Spinal cord (tissue), 10 donors: ENCODE results near the gene ITCH. TPM values are rescaled to one million over a fixed set of nuclear protein-coding genes. Genes with fewer than 3 reads are reported as not detected.
"Not testable (repeated sequence)": the region's sequence is repeated elsewhere in the genome, so short reads cannot be mapped to it uniquely, and the experiment has no call there.

ENCODE experiments used
- DNase-seq, 6 donors: peaks; one replicate each; pipeline versions ENCODE4 v3.0.0 to v3.0.0-alpha.2; 2013 to 2015; ENCODE audit warnings: low spot score in 6 of 6, low read depth in 4 of 6
- H3K27ac ChIP-seq: one replicate; pipeline ENCODE4 v1.5.1; 2013; ENCODE audit warnings: low read depth, low read length, control low read depth
- H3K27me3 ChIP-seq: one replicate; pipeline ENCODE4 v1.6.1; 2013; ENCODE audit warnings: low read length; ENCODE audit not compliant: control insufficient read depth, insufficient read depth
- H3K36me3 ChIP-seq: one replicate; pipeline ENCODE4 v1.6.1; 2013; ENCODE audit warnings: low read length; ENCODE audit not compliant: control insufficient read depth, insufficient read depth
- H3K4me1 ChIP-seq: one replicate; pipeline ENCODE4 v1.6.1; 2013; ENCODE audit warnings: low read length; ENCODE audit not compliant: control insufficient read depth, insufficient read depth
- H3K4me3 ChIP-seq: one replicate; pipeline ENCODE4 v1.5.1; 2013; ENCODE audit warnings: low read depth, low read length, control low read depth
- H3K9me3 ChIP-seq: one replicate; pipeline ENCODE4 v1.6.1; 2013; ENCODE audit warnings: low read length; ENCODE audit not compliant: control insufficient read depth, insufficient read depth
- WGBS: methylation state at CpG from one replicate; pipeline ENCODE4 v1.1.5; 2013; ENCODE audit warnings: missing lambda C conversion rate; ENCODE audit not compliant: insufficient coverage; 5-methylcytosine and 5-hydroxymethylcytosine counted together
- polyA plus RNA-seq, 2 donors: library from polyadenylated mRNA; unstranded; fragments of 120-200 nt; gene quantifications; one replicate each; pipeline ENCODE4 v1.2.1, GENCODE V29; 2013; ENCODE audit not compliant: insufficient read length in 2 of 2
- total RNA-seq, 2 donors: library from RNA; depleted of rRNA in 1 of 2; stranded (reverse); fragments of 120-200 nt in 1 of 2; fragments of >200 nt in 1 of 2; gene quantifications; one replicate each; pipeline versions ENCODE4 v1.2.3 to v1.2.4, GENCODE V29; 2013 to 2014
- donor health status: healthy.

ITCH gene
- total and polyA plus RNA-seq, 4 donors: 25.3 to 88.5 (median 46.7) TPM

DNA sequence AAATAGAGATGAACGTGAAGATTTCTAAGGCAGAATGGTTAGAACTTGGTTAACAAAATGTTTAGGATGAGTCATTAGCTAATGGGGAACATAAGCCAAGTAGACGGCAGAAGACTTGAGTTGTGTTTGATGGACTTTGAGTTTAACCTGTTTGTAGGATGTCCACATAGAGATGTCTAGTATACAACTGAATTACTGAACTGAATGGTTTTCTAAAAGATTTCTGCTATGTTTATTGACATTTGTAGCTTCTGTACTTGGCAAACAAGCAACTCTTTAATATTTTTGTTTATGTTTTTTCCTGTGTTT lies 98.7 kb downstream of the ITCH start:
- peaks cover 19% of the 10 kb centered on the region for H3K36me3 ChIP-seq
- no peaks in the 10 kb centered on the region for H3K9me3 ChIP-seq
- H3K27ac ChIP-seq: no peak overlapping the region
- no peak for DNase-seq
- 100% methylated on average over 1 of the region's 2 CpGs for WGBS
- no peak overlapping the region for H3K4me3 ChIP-seq
- no peaks in the 10 kb centered on the region for H3K4me1 ChIP-seq
- no peaks in the 10 kb centered on the region for H3K27me3 ChIP-seq

GRCh38 chr20:34468951-34469350 lies 105.9 kb downstream of the ITCH start:
- DNase-seq: no peak
- no peaks in the 10 kb centered on the region for H3K9me3 ChIP-seq
- no peaks in the 10 kb centered on the region for H3K4me1 ChIP-seq
- H3K27me3 ChIP-seq: no peaks in the 10 kb centered on the region
- WGBS: 71% methylated on average over 1 of the region's 1 CpG
- H3K4me3 ChIP-seq: no peak overlapping the region
- H3K36me3 ChIP-seq: peaks cover 5% of the 10 kb centered on the region
- no peak overlapping the region for H3K27ac ChIP-seq

GRCh38 chr20:34472246-34472925 lies 109.3 kb downstream of the ITCH start:
- Histone ChIP-seq H3K36me3 (peaks cover 7% of the 10 kb centered on the region), H3K4me3 (no peak overlapping the region)
- no peak for DNase-seq

DNA sequence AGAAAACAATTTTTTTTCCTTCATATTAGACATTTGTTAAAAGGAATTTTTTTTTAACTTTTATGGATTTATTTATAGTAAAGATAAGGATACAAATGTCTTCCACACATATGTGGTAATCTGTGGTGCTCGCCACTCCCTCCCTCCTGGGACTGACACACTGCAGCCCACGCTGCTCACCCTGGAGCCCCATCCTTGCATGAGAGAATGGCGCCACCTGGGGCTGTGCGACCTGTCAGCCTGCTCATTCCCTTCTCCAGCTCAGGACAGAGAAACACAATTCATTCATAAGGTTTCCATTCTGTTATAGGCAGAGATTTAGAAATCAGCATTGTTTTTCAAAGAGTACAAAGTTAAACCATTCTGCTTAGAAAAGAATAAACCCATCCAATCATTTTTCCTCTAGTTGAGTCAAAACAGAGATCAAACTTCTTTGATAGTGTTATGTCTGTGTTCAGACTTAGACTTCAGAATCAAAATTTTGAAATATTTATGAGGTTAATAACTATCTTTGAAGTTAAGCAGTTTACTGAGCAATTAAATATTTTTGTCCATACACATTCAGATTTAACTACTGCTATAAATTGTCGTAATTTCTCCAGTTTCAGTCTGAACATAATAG lies 110.3 kb downstream of the ITCH start:
- Histone ChIP-seq H3K9me3 (no peaks in the 10 kb centered on the region), H3K4me1 (no peaks in the 10 kb centered on the region), H3K27me3 (no peaks in the 10 kb centered on the region), H3K27ac (no peak overlapping the region), H3K36me3 (peaks cover 6% of the 10 kb centered on the region), H3K4me3 (no peak overlapping the region)
- no CpG with 5 or more reads among the region's 5 CpGs for WGBS
- peak in 1 of 6 donors; percentile 18 for DNase-seq

More at GRCh38 chr20:34472246-34472925, 109.3 kb downstream of the ITCH start:
- H3K27me3 ChIP-seq: no peaks in the 10 kb centered on the region
- H3K4me1 ChIP-seq: no peaks in the 10 kb centered on the region
- no peak overlapping the region for H3K27ac ChIP-seq
- H3K9me3 ChIP-seq: no peaks in the 10 kb centered on the region
- 94% methylated on average over 3 of the region's 6 CpGs for WGBS

- peak in 5 of 6 donors; percentile 5 to 54 (median 19) for DNase-seq
- H3K27ac ChIP-seq: no peak overlapping the region
- no peaks in the 10 kb centered on the region for H3K9me3 ChIP-seq
- H3K4me3 ChIP-seq: no peak overlapping the region
- WGBS: 8% methylated on average over 25 of the region's 38 CpGs
- peaks cover 12% of the 10 kb centered on the region for H3K36me3 ChIP-seq
- no peaks in the 10 kb centered on the region for H3K4me1 ChIP-seq
- no peaks in the 10 kb centered on the region for H3K27me3 ChIP-seq
Measured at GRCh38 chr20:34475979-34476736, 113.1 kb downstream of the ITCH start.

DNA sequence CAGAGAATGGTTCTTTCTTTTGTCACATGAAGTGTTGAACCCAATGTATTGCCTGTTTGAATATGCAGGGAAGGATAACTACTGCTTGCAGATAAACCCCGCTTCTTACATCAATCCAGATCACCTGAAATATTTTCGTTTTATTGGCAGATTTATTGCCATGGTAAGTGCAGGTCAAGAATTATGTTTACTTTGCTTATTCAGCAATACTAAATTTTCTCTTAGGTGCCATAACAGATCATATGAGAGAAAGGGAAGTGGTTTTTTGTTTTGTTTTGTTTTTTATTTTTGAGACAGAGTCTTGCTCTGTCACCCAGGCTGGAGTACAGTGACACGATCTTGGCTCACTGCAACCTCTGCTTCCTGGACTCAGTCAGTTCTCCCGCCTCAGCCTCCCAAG lies 116.6 kb downstream of the ITCH start:
- no peak overlapping the region for H3K27ac ChIP-seq
- no peaks in the 10 kb centered on the region for H3K4me1 ChIP-seq
- no peaks in the 10 kb centered on the region for H3K9me3 ChIP-seq
- H3K36me3 ChIP-seq: peaks cover 29% of the 10 kb centered on the region
- H3K27me3 ChIP-seq: no peaks in the 10 kb centered on the region
- 90% methylated on average over 2 of the region's 4 CpGs for WGBS
- no peak for DNase-seq
- H3K4me3 ChIP-seq: no peak overlapping the region

- not testable (repeated sequence) for DNase-seq, H3K9me3 ChIP-seq, H3K27ac ChIP-seq, H3K4me1 ChIP-seq, H3K27me3 ChIP-seq, H3K4me3 ChIP-seq
- WGBS: no CpG with 5 or more reads among the region's 1 CpG
- H3K36me3 ChIP-seq: peaks cover 30% of the 10 kb centered on the region
Measured at GRCh38 chr20:34482154-34482553, 119.1 kb downstream of the ITCH start.

GRCh38 chr20:34483585-34484220 lies 120.6 kb downstream of the ITCH start:
- not testable (repeated sequence) for DNase-seq, H3K27ac ChIP-seq, H3K27me3 ChIP-seq, H3K4me1 ChIP-seq, H3K9me3 ChIP-seq, H3K4me3 ChIP-seq
- peaks cover 35% of the 10 kb centered on the region for H3K36me3 ChIP-seq
- no CpG with 5 or more reads among the region's 3 CpGs for WGBS

DNA sequence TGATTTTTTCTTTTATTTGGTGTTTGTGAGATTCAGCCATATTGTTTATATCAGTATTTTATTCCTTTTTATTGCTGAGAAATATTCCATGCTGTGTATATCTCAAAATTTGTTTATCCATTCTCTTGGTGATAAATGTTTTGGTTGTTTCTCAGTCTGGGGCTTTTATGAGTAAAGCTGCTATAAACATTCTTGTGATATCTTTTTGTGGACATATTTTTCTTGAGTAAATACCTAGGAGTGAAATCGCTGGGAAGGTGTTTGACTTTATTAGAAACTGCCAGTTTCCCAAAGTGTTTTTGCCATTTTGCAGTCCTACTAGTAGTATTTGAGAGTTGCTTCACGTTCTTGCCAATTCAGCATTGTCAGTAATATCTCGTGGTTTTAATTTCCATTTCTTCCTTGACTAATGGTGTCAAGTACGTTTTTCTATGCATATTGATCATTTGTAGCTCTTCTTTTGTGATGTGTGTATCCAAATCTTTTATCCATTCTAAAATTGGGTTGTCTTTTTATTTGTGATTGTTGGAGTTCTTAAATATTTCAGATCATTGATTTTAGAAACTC lies 122.1 kb downstream of the ITCH start:
- no peak for DNase-seq
- no peak overlapping the region for H3K27ac ChIP-seq
- H3K4me1 ChIP-seq: no peaks in the 10 kb centered on the region
- H3K9me3 ChIP-seq: no peaks in the 10 kb centered on the region
- no peak overlapping the region for H3K4me3 ChIP-seq
- peaks cover 30% of the 10 kb centered on the region for H3K36me3 ChIP-seq
- no CpG with 5 or more reads among the region's 4 CpGs for WGBS
- H3K27me3 ChIP-seq: no peaks in the 10 kb centered on the region
